GM12891 (cell line): ENCODE measurements around the gene MOV10.

Experiments
- POLR2A ChIP-seq: IDR thresholded peaks from 2 replicates; pipeline ENCODE4 v1.6.1; 2011; ENCODE audit warnings: low read depth, low read length, control low read depth
- POLR2AphosphoS5 ChIP-seq: IDR thresholded peaks from 2 replicates; pipeline ENCODE4 v1.6.1; 2011; ENCODE audit warnings: low read depth, low read length, control low read depth
- TAF1 ChIP-seq: IDR thresholded peaks from 2 replicates; pipeline ENCODE4 v1.6.1; 2011; ENCODE audit warnings: low read depth, low read length, control low read depth

DNA sequence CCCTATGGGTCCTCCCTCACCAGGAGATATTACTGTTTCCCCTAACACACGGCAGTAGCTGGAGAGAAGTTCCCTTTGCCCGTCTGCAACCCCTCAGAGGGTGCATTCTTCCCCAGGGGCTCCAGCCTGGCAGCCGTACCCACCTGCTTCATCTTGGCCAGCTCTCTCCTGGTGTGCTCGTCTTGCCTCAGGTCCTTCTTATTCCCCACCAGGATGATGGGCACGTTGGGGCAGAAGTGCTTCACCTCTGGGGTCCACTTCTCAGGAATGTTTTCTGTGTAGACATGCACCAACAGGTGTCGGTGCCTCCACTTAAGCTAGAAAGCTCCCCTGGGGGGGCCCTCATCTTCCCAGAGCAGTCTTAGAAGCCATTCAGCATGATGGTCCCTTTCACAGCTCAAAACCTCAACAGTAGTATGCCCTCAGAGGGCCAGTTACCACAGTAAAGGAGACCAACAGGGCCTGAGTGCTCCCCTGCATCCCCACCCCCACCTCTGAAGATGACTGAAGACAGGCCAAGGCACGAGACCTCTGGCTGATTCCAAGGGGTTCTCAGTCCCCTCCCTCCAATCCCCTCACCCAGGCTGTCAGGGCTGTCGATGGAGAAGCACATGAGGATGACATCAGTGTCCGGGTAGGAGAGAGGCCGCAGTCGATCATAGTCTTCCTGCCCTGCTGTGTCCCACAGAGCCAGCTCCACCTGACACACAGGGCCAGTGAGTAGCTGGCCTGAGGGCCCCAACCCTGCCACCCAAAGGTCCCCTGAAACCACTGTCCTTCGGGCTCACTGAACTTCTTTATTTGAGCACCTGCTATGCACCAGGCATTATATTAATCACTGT lies 28.2 kb downstream of the MOV10 start:
- TF ChIP-seq POLR2A (peak; percentile 6; the same call in 1 of the 2 replicates), TAF1 (no peak), POLR2AphosphoS5 (no peak)
